Adrenal gland (tissue), 12 donors: ENCODE data around the gene POLR1E. TPM values are rescaled to one million over a fixed set of nuclear protein-coding genes. Genes with fewer than 3 reads are reported as not detected.

Experiments
- DNase-seq, 7 donors: peaks; one replicate each; pipeline ENCODE4 v3.0.0-alpha.2; 2019 to 2020
- H3K27ac ChIP-seq, 5 donors: fragments of 200-600 bp; sonication (generic) in 4 of 5; 1 replicate in 3 of 5; 2 replicates in 2 of 5; pipeline versions ENCODE4 v1.5.1 to v1.8.0; 2016 to 2020; ENCODE audit warnings: mild to moderate bottlenecking in 1 of 5
- H3K27me3 ChIP-seq: fragments of 200-600 bp; 2 replicates; pipeline ENCODE4 v1.8.0; 2021
- H3K36me3 ChIP-seq, 2 donors: fragments of 200-600 bp; replicated peaks in 1 of 2; 1 replicate in 1 of 2; 2 replicates in 1 of 2; pipeline versions ENCODE4 v1.5.1 to v1.8.0; 2018 to 2022
- H3K4me1 ChIP-seq, 2 donors: fragments of 200-600 bp; replicated peaks in 1 of 2; 1 replicate in 1 of 2; 2 replicates in 1 of 2; pipeline versions ENCODE4 v1.5.1 to v1.8.0; 2018 to 2021
- H3K4me3 ChIP-seq, 4 donors: fragments of 200-600 bp; sonication (generic) in 3 of 4; one replicate each; pipeline ENCODE4 v1.5.1; 2016 to 2018
- H3K9me3 ChIP-seq, 3 donors: fragments of 200-600 bp; sonication (generic) in 1 of 3; replicated peaks in 1 of 3; 1 replicate in 2 of 3; 2 replicates in 1 of 3; pipeline versions ENCODE4 v1.5.1 to v1.8.0; 2016 to 2021
- CTCF ChIP-seq, 6 experiments: fragments of 450-650 bp in 4 of 6; fragments of 200-600 bp in 2 of 6; sonication (generic) in 1 of 6; IDR thresholded peaks; 1 replicate in 5 of 6; 2 replicates in 1 of 6; pipeline versions ENCODE4 v1.5.1 to v1.8.0; 2016 to 2021; ENCODE audit warnings: antibody characterized with exemption in 6 of 6, mild to moderate bottlenecking in 2 of 6, moderate library complexity in 1 of 6
- POLR2A ChIP-seq, 2 donors: fragments of 450-650 bp; IDR thresholded peaks; one replicate each; pipeline ENCODE4 v1.6.1; 2017; ENCODE audit warnings: antibody characterized with exemption in 2 of 2, mild to moderate bottlenecking in 2 of 2, moderate library complexity in 1 of 2
- WGBS, 4 donors: extraction: QIAGEN DNeasy Blood & Tissue Kit in 2 of 4; methylation state at CpG; one replicate each; pipeline versions ENCODE4 v1.1.5 to v1.1.7; 2013 to 2017; 5-methylcytosine and 5-hydroxymethylcytosine counted together
- intact Hi-C, 2 donors: fragments of 100-400 bp; cut with DNase I; formaldehyde crosslinking; loops; one replicate each; pipeline versions ENCODE4 v1.14.1 to v1.15.0; 2022 to 2023
- polyA plus RNA-seq, 3 donors: library from polyadenylated mRNA; stranded (reverse); fragments of 200-250 nt in 2 of 3; fragments of 350-450 nt in 1 of 3; fragmentation: Illumina TruSeq in 1 of 3; extraction: RNeasy Lipid Tissue Mini Kit (QIAGEN cat#74804) in 1 of 3; gene quantifications; one replicate each; pipeline ENCODE4 v1.2.3, GENCODE V29; 2013 to 2014
- total RNA-seq, 9 donors: library from RNA; depleted of rRNA in 4 of 9; stranded (reverse); fragments of >200 nt in 4 of 9; fragments of 120-200 nt in 1 of 9; fragmentation: NEBNext Ultra II Directional in 1 of 9; extraction: Animal tissue kit (Norgen Biotek cat#: 25700) in 1 of 9; gene quantifications; one replicate each; pipeline versions ENCODE4 v1.1.0 to v1.2.4, GENCODE V29; 2013 to 2023
- donor health status: healthy with polysubstance abuse.
- donor health status: Bipolar disorder and iron deficiency.
- donor health status: DM: yes; HTN: yes; CAD: no.
- donor health status: DM: no; HTN: no; CAD: no.
- donor health status: DM: no; HTN: no; CAD: no.
- donor health status: DM: yes; HTN: yes; CAD: no.

POLR1E gene
- total and polyA plus RNA-seq, 12 donors, result 12.6 to 113 (median 20.9) TPM

GRCh38 chr9:37528652-37529471 lies 43.1 kb downstream of the POLR1E start:
- Histone ChIP-seq H3K9me3 (no peaks in the 10 kb centered on the region), H3K4me1 (no peaks in the 10 kb centered on the region), H3K27me3 (no peaks in the 10 kb centered on the region), H3K27ac (peak overlapping the region in 1 of 5 donors; percentile 5), H3K36me3 (peaks cover 0 to 30% of the 10 kb centered on the region in 2 donors), H3K4me3 (no peak overlapping the region)
- WGBS, 4 donors, result 82 to 85% (median 83%) methylated on average over 18 of the region's 18 CpGs
- DNase-seq, result no peak
- TF ChIP-seq POLR2A (IDR thresholded peaks at IDR 0.05), result no peak
- TF ChIP-seq CTCF (IDR thresholded peaks at IDR 0.05), result no peak
- intact Hi-C loops, result no loop called here

- intact Hi-C loops, result loop anchor here in 1 of 2 donors (10.0 kb wide), 1 partner anchor 57 kb away; no protein-coding TSS in a partner anchor
- H3K36me3 ChIP-seq, result peaks cover 0 to 30% of the 10 kb centered on the region in 2 donors
- H3K27me3 ChIP-seq, result no peaks in the 10 kb centered on the region
- WGBS, 4 donors, result 91 to 96% (median 94%) methylated on average over 13 of the region's 13 CpGs
- no peak overlapping the region for H3K27ac ChIP-seq
- no peaks in the 10 kb centered on the region for H3K9me3 ChIP-seq
- no peak overlapping the region for H3K4me3 ChIP-seq
- H3K4me1 ChIP-seq, result no peaks in the 10 kb centered on the region
- TF ChIP-seq POLR2A (IDR thresholded peaks at IDR 0.05) (no peak), CTCF (IDR thresholded peaks at IDR 0.05) (no peak)
- no peak for DNase-seq
These were observed 46.0 kb downstream of the POLR1E start for GRCh38 chr9:37531699-37532098.

GRCh38 chr9:37534412-37534811 lies 48.7 kb downstream of the POLR1E start:
- no peak for TF ChIP-seq POLR2A (IDR thresholded peaks at IDR 0.05)
- TF ChIP-seq CTCF (IDR thresholded peaks at IDR 0.05), result no peak
- Histone ChIP-seq H3K4me3 (no peak overlapping the region), H3K27me3 (no peaks in the 10 kb centered on the region), H3K9me3 (no peaks in the 10 kb centered on the region), H3K4me1 (no peaks in the 10 kb centered on the region), H3K36me3 (peaks cover 0 to 43% of the 10 kb centered on the region in 2 donors), H3K27ac (no peak overlapping the region)
- intact Hi-C loops, result loop anchor here in 1 of 2 donors (10.0 kb wide), 1 partner anchor 60 kb away; no protein-coding TSS in a partner anchor
- DNase-seq, result no peak
- 86 to 95% (median 91%) methylated on average over 7 of the region's 7 CpGs for WGBS, 4 donors

- Histone ChIP-seq H3K27me3 (no peaks in the 10 kb centered on the region), H3K36me3 (peaks cover 0 to 43% of the 10 kb centered on the region in 2 donors), H3K27ac (no peak overlapping the region), H3K4me1 (no peaks in the 10 kb centered on the region), H3K4me3 (no peak overlapping the region), H3K9me3 (no peaks in the 10 kb centered on the region)
- DNase-seq, result no peak
- no peak for TF ChIP-seq CTCF (IDR thresholded peaks at IDR 0.05)
- no peak for TF ChIP-seq POLR2A (IDR thresholded peaks at IDR 0.05)
- 86 to 89% (median 87%) methylated on average over 10 of the region's 10 CpGs for WGBS, 4 donors
- intact Hi-C loops, result loop anchor here in 1 of 2 donors (10.0 kb wide), 1 partner anchor 60 kb away; no protein-coding TSS in a partner anchor
These were observed 49.2 kb downstream of the POLR1E start for GRCh38 chr9:37534901-37535300.
